Muscle of back (tissue), 11 donors: ENCODE measurements around the gene NXPE1. TPM values are rescaled to one million over a fixed set of nuclear protein-coding genes. Genes with fewer than 3 reads are reported as not detected.
A peak's percentile ranks its signal among the peaks of the same experiment; 100 is the strongest.

ENCODE experiments used
- DNase-seq, 3 donors: peaks; one replicate each; pipeline versions ENCODE4 v3.0.0 to v3.0.0-alpha.2; 2013
- polyA plus RNA-seq, 10 donors: library from polyadenylated mRNA; unstranded; fragments of 120-200 nt; gene quantifications; one replicate each; pipeline ENCODE4 v1.2.1, GENCODE V29; 2013; ENCODE audit not compliant: insufficient read length in 10 of 10

Gene NXPE1
- polyA plus RNA-seq, 10 donors, result 0.05 to 0.36 (median 0.14) TPM; not detected in 6

DNA sequence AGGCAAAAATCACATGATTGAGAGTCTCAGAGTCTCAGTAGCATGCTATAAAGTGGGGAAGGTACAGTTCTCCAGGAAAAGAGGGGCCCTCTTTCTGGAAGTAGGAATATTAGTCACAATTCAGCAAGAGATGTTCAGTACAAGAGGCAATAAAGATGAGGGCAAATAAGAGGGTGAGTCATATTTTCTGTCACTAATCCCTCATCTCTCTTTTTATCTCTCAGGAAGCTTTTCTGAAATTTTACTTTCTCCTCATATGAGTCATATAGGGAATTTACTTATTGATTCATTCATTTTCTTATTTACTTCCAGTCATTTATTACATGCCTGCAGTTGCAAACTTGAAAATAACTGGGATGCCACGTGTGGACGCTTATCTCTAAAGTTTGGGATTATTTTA, 3.4 kb upstream of the NXPE1 start:
- no peak for DNase-seq

DNA sequence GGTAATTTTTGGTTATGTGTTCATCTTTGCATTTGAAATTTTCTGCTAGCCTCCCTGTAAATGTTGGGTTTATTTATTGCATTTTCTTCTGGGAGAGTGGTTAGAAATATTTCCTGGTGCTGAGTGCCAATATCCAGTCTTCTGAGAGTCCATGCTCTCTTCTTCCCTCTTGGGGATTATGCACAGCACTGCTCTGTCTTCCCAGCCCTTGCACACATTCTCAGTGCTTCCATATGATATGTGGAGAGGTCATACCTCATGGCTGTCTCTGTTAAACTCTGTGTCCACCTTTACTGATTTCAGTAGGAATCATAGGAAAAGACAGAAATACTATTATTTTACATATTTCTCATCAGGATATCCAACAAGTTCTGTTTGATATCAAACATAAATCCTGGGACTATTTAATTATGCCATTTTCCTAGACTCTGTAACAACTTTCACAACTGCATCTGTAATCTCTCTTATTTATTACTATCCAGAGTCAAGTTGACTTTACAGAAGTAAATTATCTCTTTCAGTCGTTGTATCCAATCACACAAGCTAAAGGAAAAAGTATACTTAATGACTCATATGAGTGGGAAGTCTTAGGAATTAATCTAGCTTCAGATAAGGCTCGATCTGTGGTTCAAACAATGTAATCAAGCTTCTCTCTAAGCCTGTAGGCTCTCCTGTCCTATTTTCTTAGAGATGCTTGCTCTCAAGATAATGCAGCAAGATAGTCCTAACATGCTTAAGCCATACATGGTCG, 2.7 kb upstream of the NXPE1 start:
- no peak for DNase-seq

GRCh38 chr11:114556135-114556534, 3.5 kb downstream of the NXPE1 start:
- DNase-seq, result no peak

DNA sequence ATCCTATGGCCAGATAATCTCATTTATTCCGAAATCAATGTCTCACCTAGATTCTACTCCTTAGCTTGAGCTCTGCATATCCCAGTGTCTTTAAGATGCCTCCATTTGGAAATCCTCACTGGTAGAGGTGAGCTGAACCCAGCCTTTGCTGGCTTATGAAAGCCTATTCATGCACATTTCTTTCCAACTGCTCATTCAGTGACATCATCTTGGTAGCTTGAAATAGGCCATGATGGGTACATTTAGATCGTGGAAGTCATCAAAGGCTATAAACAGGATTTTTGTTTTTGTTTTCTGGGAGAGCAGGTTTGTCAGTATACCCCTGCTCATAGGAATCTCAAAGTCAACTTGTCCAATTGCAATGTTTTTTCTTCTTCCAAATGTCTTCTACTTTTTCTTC, 6.0 kb downstream of the NXPE1 start:
- DNase-seq, result no peak

GRCh38 chr11:114551060-114551459, 8.6 kb downstream of the NXPE1 start:
- DNase-seq, result no peak

DNA sequence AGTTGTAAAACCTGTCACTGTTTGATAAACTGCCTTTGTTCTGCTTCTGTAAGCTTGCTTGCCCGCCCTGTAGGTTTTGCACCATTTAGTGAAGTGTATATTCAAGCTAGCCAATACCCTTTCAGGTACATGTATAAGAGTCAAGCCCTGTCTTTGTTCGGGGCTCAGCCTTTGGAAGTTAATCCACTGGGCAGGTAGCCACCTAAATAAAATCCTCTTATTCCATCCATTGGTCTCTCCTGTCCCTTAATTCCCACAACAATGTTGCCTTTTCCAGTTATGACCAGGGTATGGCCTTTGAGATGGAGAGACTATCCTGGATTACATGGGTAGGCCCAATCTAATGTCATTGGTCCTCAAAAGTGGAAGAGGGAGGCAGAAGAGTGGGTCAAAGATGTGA, 34.0 kb downstream of the NXPE1 start:
- no peak for DNase-seq

DNA sequence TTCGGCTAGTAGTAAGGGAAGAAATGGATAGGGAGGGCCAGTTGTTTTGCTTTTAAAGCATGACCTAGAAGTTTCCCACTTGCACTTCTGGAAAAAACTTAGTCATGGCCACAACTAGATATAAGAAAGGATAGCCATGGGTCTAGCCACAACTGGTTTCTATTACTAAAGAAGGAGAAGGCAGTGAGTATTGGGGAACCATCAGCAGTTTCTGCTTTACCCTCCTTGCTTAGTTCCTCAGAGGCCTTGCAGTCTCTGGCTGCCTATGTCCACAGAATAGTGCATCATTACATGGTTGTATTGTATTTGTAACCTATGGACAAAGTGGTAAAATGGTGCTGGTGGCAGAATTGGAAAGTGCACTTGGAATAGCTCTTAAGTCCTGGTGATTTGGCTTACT, 35.6 kb downstream of the NXPE1 start:
- no peak for DNase-seq

- DNase-seq, result peak in 2 of 3 donors; percentile 12 to 56
Measured at GRCh38 chr11:114522818-114523217, 36.9 kb downstream of the NXPE1 start.

DNA sequence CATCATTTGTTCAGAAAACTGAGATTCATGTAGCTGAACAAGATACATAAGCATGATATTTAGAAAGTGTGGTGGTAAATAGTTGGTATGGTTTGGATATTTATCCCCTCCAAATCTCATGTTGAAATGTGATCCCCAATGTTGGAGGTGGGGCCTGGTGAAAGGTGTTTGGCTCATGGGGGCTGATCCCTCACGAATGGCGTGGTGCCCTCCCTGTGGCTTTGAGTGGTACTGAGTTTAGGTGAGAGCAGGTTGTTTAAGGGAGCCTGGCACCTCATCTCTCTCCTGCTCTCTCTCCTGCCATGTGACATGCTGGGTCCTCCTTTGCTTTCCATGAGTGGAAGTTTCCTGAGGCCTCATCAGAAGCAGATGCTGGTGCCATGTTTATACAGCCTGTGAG, 48.1 kb downstream of the NXPE1 start:
- no peak for DNase-seq

DNA sequence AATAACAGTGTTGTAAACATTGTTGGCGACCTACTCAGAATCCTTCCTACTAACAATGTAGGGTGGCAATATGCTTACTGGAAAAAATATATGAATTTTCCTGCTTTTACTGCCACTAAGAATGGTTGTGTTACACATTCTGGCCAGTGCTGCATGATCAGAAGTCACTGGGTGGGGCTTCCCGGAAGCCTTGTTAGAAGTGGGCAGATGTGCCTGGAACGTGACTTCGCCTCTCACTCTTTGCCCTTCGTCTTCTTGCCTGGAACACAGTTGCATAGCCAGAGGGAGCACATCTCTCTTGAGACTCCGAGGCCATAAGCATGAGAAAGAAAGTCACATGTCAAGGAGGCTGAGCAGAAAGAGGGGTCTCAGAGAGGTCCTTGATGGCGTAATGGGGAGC, 48.6 kb downstream of the NXPE1 start:
- no peak for DNase-seq

GRCh38 chr11:114501901-114502300, 57.8 kb downstream of the NXPE1 start:
- no peak for DNase-seq

GRCh38 chr11:114499756-114500155, 59.9 kb downstream of the NXPE1 start:
- DNase-seq, result peak in 1 of 3 donors; percentile 20

- no peak for DNase-seq
Measured at GRCh38 chr11:114496915-114497314, 62.8 kb downstream of the NXPE1 start.

DNA sequence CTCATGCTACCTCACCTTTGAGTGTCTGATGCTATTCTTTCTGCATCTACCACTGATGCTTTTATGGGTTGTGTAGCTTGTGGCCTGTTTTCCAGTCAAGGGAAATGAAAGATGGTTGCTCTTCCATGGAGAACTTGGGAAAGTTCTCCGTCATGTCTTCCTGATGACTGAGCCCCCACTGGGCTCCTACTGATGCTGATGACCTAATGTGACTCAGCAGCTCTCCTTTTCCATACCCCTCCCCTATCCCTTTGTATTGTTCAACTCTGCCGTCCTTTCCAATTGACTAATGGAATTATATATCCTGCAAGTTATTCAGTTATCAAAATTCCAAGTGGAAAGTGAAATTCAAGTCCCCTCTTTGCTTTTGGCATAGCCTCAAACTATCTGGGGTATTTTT, 75.8 kb downstream of the NXPE1 start:
- DNase-seq, result no peak

DNA sequence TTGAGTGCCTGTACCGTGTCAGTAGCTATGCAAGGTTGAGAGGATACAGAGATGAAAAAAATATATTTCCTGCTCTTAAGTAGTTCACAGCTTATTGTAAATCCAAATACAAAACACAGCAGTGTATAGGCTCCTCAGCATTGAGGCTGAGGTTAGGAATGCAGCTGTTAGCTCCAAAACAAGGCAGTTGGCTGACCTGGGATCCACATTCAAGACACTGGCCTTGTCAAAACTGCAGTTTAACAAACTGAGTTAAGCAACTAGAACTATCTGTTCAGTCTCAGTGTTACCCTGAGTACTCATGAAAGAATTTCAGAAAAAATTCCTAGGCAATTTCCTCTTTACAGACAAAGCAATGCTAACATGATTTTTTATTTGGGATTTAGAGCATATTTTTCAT, 77.6 kb downstream of the NXPE1 start:
- DNase-seq, result no peak

GRCh38 chr11:114479331-114479730, 80.3 kb downstream of the NXPE1 start:
- DNase-seq, result no peak

DNA sequence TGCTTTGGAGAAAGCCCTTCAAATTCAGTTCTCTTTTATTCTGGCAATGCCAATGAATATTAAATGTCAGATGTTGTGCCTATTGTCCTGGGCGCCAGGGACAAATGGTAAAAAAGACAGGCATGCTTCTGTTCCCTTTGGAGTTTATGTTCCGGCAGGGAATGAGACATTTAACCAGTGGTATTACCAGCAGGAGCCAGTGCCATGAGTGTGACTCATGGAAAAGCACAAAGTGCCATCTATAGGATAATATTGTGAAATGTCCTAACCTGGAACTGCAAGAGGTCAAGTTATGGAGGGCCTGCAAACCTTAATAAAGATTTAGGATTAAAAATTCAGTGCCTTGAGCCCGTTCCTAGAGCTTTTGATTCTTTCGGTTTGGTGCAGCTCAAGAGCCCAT, 80.9 kb downstream of the NXPE1 start:
- DNase-seq, result no peak

GRCh38 chr11:114478001-114478410, 81.7 kb downstream of the NXPE1 start:
- DNase-seq, result no peak

GRCh38 chr11:114472661-114473060, 87.0 kb downstream of the NXPE1 start:
- no peak for DNase-seq

Other genes starting within 250 kb of the NXPE1 start
- gene C11orf71, start 159.4 kb downstream of the NXPE1 start, polyA plus RNA-seq, result 1 to 10 TPM; 7.3 to 10.0 (median 8.7) TPM
- gene RBM7, start 159.2 kb downstream of the NXPE1 start, polyA plus RNA-seq, result 10 to 100 TPM; 24.7 to 33.4 (median 27.8) TPM
- gene REXO2, start 120.4 kb downstream of the NXPE1 start, polyA plus RNA-seq, result 10 to 100 TPM; 51.8 to 69.3 (median 60.4) TPM
- not detected for gene NXPE4, start 35.9 kb upstream of the NXPE1 start, polyA plus RNA-seq
- gene NXPE2, start 118.6 kb upstream of the NXPE1 start, polyA plus RNA-seq, result under 1 TPM in 8 of 10 donors, not detected in 2; 0.09 to 0.31 (median 0.17) TPM